Tibial nerve (tissue), 4 donors: ENCODE results near the gene BMERB1.

Experiments
- EP300 ChIP-seq, 2 donors: sonication (generic); formaldehyde crosslinking; IDR thresholded peaks; one replicate each; pipeline ENCODE4 v1.6.1; 2017; ENCODE audit warnings: antibody characterized with exemption in 2 of 2, mild to moderate bottlenecking in 1 of 2
- POLR2A ChIP-seq, 2 donors: fragments of 450-650 bp; IDR thresholded peaks; one replicate each; pipeline ENCODE4 v1.6.1; 2017; ENCODE audit warnings: antibody characterized with exemption in 2 of 2, mild to moderate bottlenecking in 2 of 2, moderate library complexity in 2 of 2
- TF ChIP-seq, protein P1 (sequence below), 5 experiments: fragments of 200-600 bp in 3 of 5; fragments of 450-650 bp in 2 of 5; sonication (generic) in 3 of 5; IDR thresholded peaks; one replicate each; pipeline ENCODE4 v1.5.1; 2016 to 2019; ENCODE audit warnings: antibody characterized with exemption in 5 of 5, mild to moderate bottlenecking in 3 of 5, moderate library complexity in 2 of 5

DNA sequence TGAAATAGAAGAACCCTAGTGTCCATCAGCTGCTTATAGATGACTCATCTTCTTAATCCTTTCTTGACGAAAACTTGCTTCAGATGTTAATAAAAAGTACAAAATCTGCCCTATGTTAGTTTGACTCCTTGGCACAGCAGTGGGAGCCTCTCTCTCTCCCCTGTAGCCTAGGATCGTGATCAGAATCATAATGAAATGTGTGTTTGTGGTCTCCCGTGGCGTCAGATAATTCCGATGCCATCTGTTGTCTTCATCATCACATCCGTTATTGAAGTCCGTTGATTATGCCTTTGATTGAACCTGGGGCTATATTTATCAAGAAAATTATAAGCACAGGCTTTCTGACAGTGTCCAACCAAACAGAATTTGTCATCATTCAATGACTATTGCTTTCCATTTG lies 102.5 kb downstream of the BMERB1 start:
- TF ChIP-seq, protein P1, sequence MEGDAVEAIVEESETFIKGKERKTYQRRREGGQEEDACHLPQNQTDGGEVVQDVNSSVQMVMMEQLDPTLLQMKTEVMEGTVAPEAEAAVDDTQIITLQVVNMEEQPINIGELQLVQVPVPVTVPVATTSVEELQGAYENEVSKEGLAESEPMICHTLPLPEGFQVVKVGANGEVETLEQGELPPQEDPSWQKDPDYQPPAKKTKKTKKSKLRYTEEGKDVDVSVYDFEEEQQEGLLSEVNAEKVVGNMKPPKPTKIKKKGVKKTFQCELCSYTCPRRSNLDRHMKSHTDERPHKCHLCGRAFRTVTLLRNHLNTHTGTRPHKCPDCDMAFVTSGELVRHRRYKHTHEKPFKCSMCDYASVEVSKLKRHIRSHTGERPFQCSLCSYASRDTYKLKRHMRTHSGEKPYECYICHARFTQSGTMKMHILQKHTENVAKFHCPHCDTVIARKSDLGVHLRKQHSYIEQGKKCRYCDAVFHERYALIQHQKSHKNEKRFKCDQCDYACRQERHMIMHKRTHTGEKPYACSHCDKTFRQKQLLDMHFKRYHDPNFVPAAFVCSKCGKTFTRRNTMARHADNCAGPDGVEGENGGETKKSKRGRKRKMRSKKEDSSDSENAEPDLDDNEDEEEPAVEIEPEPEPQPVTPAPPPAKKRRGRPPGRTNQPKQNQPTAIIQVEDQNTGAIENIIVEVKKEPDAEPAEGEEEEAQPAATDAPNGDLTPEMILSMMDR (IDR thresholded peaks at IDR 0.05), result no peak
- TF ChIP-seq EP300 (IDR thresholded peaks at IDR 0.05) (no peak), POLR2A (IDR thresholded peaks at IDR 0.05) (no peak)
